IPS-15b (cell line): ENCODE results near the gene TRABD2B.

Experiments
- H3K27me3 ChIP-seq: one replicate; pipeline ENCODE4 v1.6.1; 2013; ENCODE audit warnings: low read length; ENCODE audit not compliant: control insufficient read depth, insufficient read depth
- H3K36me3 ChIP-seq: one replicate; pipeline ENCODE4 v1.6.1; 2013; ENCODE audit warnings: low read length; ENCODE audit not compliant: control insufficient read depth, insufficient read depth
- H3K4me1 ChIP-seq: one replicate; pipeline ENCODE4 v1.6.1; 2013; ENCODE audit warnings: mild to moderate bottlenecking, low read length; ENCODE audit not compliant: control insufficient read depth, insufficient read depth
- H3K4me3 ChIP-seq: one replicate; pipeline ENCODE4 v1.5.1; 2013; ENCODE audit warnings: low read depth, low read length
- H3K9ac ChIP-seq: one replicate; pipeline ENCODE4 v1.6.1; 2013; ENCODE audit warnings: low read depth, mild to moderate bottlenecking, low read length
- H3K9me3 ChIP-seq: one replicate; pipeline ENCODE4 v1.6.1; 2013; ENCODE audit warnings: mild to moderate bottlenecking, low read length; ENCODE audit not compliant: control insufficient read depth, insufficient read depth

Gene TRABD2B

GRCh38 chr1:47924270-47925048, 72.7 kb downstream of the TRABD2B start:
- H3K27me3 ChIP-seq = no peaks in the 10 kb centered on the region
- no peak overlapping the region for H3K4me3 ChIP-seq
- no peak overlapping the region for H3K9ac ChIP-seq
- no peaks in the 10 kb centered on the region for H3K9me3 ChIP-seq
- no peaks in the 10 kb centered on the region for H3K4me1 ChIP-seq
- no peaks in the 10 kb centered on the region for H3K36me3 ChIP-seq

- Histone ChIP-seq H3K36me3 (no peaks in the 10 kb centered on the region), H3K9me3 (no peaks in the 10 kb centered on the region), H3K9ac (no peak overlapping the region), H3K27me3 (no peaks in the 10 kb centered on the region), H3K4me1 (no peaks in the 10 kb centered on the region), H3K4me3 (no peak overlapping the region)
Observed at GRCh38 chr1:47921935-47922415, 75.2 kb downstream of the TRABD2B start.

DNA sequence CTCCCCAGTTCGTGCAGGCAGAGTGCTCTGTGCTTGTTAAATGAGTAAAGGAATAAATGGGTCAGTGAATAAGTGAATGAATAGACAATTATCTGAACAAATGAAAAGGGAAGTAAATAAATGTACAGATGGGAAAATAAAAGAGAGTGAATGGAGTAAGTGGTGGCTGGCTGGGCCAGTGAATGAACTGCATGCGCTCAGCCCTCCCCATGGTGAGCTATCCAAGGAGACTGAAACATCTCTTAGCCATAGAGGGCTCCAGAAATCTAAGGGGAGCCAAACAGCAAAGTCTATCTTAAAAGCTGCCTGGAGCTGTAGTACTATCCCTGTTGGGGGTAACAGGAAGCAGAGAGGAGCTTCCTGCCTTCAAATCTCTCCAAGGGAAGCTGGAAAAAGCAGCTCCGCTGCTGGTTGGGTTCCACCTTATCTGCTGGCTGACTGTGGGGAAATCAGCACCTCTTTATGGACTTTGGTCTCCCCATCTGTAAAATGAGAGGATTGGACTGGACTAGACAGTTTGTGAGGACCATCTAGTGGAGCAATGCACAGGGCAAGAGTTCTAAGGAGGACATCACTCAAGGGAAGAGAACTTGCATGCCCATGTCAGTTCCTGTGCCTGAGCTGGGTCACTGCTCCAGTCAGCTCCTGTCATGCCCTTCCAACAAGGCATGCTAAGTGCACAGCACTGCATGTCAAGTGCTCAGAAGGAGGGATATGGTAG, 77.9 kb downstream of the TRABD2B start:
- H3K4me1 ChIP-seq = peaks cover 3% of the 10 kb centered on the region
- no peak overlapping the region for H3K4me3 ChIP-seq
- H3K36me3 ChIP-seq = no peaks in the 10 kb centered on the region
- no peaks in the 10 kb centered on the region for H3K9me3 ChIP-seq
- H3K27me3 ChIP-seq = no peaks in the 10 kb centered on the region
- no peak overlapping the region for H3K9ac ChIP-seq

GRCh38 chr1:47918257-47918867, 78.8 kb downstream of the TRABD2B start:
- Histone ChIP-seq H3K27me3 (no peaks in the 10 kb centered on the region), H3K36me3 (no peaks in the 10 kb centered on the region), H3K9me3 (no peaks in the 10 kb centered on the region), H3K9ac (no peak overlapping the region), H3K4me3 (no peak overlapping the region), H3K4me1 (peaks cover 3% of the 10 kb centered on the region)

- Histone ChIP-seq H3K27me3 (no peaks in the 10 kb centered on the region), H3K4me1 (peaks cover 3% of the 10 kb centered on the region), H3K9ac (no peak overlapping the region), H3K36me3 (no peaks in the 10 kb centered on the region), H3K4me3 (no peak overlapping the region), H3K9me3 (no peaks in the 10 kb centered on the region)
Observed at GRCh38 chr1:47917687-47918086, 79.5 kb downstream of the TRABD2B start.

DNA sequence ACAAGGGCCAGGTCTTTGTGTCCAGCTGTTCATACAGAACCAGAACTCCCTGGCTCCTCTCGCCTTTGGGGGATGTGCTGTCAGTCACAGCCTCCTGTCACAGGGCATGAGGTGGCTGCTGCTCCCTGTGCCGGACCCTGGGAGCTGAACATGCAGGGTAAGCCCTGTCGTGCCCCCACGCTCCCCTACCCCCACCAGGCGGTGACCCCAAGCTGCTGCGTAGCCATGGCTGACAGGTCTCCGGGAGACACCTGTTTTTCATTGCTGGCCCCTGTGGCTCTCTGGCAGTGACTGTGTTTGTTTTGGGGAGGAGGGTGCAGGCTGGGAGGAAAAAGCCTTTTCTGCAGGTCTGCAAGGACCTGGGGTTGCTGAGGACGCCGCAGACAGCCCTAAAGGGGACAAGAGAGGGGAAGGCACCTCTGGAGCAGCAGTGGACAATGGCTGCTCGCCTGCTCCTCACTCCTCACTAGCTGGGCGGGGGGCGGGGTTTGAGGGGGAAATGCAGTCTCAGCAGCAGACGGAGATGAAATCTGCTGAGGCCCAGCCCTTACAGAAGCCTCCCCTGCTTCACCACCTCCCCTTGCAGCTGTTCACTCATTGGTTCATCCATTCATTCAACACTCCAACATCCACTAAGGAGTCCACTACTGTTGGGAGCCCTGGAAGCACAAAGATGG, 81.4 kb downstream of the TRABD2B start:
- Histone ChIP-seq H3K9me3 (no peaks in the 10 kb centered on the region), H3K36me3 (no peaks in the 10 kb centered on the region), H3K4me1 (peaks cover 3% of the 10 kb centered on the region), H3K27me3 (no peaks in the 10 kb centered on the region), H3K4me3 (no peak overlapping the region), H3K9ac (no peak overlapping the region)

GRCh38 chr1:47914952-47915676, 82.1 kb downstream of the TRABD2B start:
- H3K4me3 ChIP-seq = no peak overlapping the region
- H3K9ac ChIP-seq = no peak overlapping the region
- H3K9me3 ChIP-seq = no peaks in the 10 kb centered on the region
- H3K4me1 ChIP-seq = peaks cover 3% of the 10 kb centered on the region
- H3K27me3 ChIP-seq = no peaks in the 10 kb centered on the region
- H3K36me3 ChIP-seq = no peaks in the 10 kb centered on the region

GRCh38 chr1:47914218-47914938, 82.8 kb downstream of the TRABD2B start:
- Histone ChIP-seq H3K36me3 (no peaks in the 10 kb centered on the region), H3K4me3 (no peak overlapping the region), H3K27me3 (no peaks in the 10 kb centered on the region), H3K9ac (no peak overlapping the region), H3K9me3 (no peaks in the 10 kb centered on the region), H3K4me1 (peaks cover 3% of the 10 kb centered on the region)

DNA sequence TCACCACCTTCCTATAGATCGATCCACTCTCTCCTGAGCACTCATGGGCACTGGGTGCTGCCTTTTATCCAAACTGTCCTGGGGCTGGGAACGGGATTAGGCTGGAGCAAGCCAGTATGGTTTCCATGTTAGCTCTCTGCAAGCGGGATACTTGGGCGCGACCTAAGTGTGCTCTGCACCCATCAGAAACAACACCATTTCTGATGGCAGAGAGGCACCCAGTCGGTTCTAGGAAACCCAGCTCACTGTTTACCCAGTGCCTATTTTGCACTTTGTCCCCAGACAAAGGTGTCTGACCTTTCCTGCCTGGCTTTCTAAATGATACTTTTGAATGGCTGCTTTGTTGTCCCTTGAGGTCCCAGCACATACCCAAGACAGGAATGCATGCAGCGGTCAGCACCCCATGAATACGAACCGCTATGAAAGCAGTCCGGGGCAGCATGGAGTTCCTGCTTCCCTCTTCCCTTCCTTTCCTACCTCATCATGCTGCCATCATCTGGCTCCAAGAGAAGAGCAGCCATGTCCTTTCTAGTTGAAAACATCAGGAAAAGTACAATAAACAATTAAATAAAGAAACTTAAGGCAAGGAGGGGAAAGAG, 83.9 kb downstream of the TRABD2B start:
- Histone ChIP-seq H3K9me3 (no peaks in the 10 kb centered on the region), H3K36me3 (no peaks in the 10 kb centered on the region), H3K4me1 (peaks cover 3% of the 10 kb centered on the region), H3K9ac (no peak overlapping the region), H3K27me3 (no peaks in the 10 kb centered on the region), H3K4me3 (no peak overlapping the region)

DNA sequence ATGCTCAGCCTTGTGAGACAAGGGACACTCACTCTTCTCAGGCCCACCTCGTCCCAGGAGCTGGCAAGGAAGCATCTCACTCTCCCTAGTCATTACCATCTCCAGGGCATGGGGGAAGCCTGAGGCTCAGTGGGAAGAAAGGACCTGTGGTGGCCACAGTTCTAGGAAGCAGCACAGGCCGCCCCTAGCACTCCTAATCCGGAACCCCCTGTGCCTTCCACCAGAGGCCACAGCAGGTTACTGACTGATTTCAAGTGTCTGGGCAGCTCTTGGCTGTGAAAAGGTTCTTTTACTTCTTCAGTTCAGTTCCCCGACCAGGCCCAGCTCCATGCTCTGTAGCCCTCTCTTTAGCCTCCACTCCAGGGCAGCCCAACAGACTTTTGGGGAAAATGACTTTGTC, 84.4 kb downstream of the TRABD2B start:
- Histone ChIP-seq H3K9ac (no peak overlapping the region), H3K9me3 (no peaks in the 10 kb centered on the region), H3K4me3 (no peak overlapping the region), H3K27me3 (no peaks in the 10 kb centered on the region), H3K4me1 (peaks cover 3% of the 10 kb centered on the region), H3K36me3 (no peaks in the 10 kb centered on the region)
